Measurements from ENCODE around the gene SMYD3.

SMYD3 gene

GRCh38 chr1:246065592-246065991, 441.5 kb downstream of the SMYD3 start:
- H3K27ac ChIP-seq, result no peak overlapping the region
- TF ChIP-seq ZFX (IDR thresholded peaks at IDR 0.05), result no peak
- TF ChIP-seq CTCF (conservative IDR thresholded peaks at IDR 0.05), result no peak

- TF ChIP-seq ZFX (IDR thresholded peaks at IDR 0.05), result no peak
- TF ChIP-seq CTCF (conservative IDR thresholded peaks at IDR 0.05), result no peak
- no peak overlapping the region for H3K27ac ChIP-seq
Observed at GRCh38 chr1:246064891-246065290, 442.2 kb downstream of the SMYD3 start.

- TF ChIP-seq ZFX (IDR thresholded peaks at IDR 0.05) (no peak), CTCF (conservative IDR thresholded peaks at IDR 0.05) (no peak)
- H3K27ac ChIP-seq, result no peak overlapping the region
Observed at GRCh38 chr1:246063013-246063616, 444.0 kb downstream of the SMYD3 start.

GRCh38 chr1:246058466-246058865, 448.6 kb downstream of the SMYD3 start:
- H3K27ac ChIP-seq, result no peak overlapping the region
- TF ChIP-seq ZFX (IDR thresholded peaks at IDR 0.05) (no peak), CTCF (conservative IDR thresholded peaks at IDR 0.05) (no peak)

- no peak overlapping the region for H3K27ac ChIP-seq
- TF ChIP-seq CTCF (conservative IDR thresholded peaks at IDR 0.05), result no peak
- TF ChIP-seq ZFX (IDR thresholded peaks at IDR 0.05), result no peak
Observed at GRCh38 chr1:246052603-246053002, 454.5 kb downstream of the SMYD3 start.

- no peak for TF ChIP-seq CTCF (conservative IDR thresholded peaks at IDR 0.05)
- H3K27ac ChIP-seq, result no peak overlapping the region
Observed at GRCh38 chr1:246051909-246052518, 455.1 kb downstream of the SMYD3 start.

- TF ChIP-seq ZFX (IDR thresholded peaks at IDR 0.05) (no peak), CTCF (conservative IDR thresholded peaks at IDR 0.05) (no peak)
- H3K27ac ChIP-seq, result no peak overlapping the region
Observed at GRCh38 chr1:246048693-246049092, 458.4 kb downstream of the SMYD3 start.

Data from C4-2B (cell line).